T-helper 22 cell (primary cell): ENCODE measurements around the gene DNAH10.
"Not testable (repeated sequence)": the region's sequence is repeated elsewhere in the genome, so short reads cannot be mapped to it uniquely, and the experiment has no call there.

ENCODE experiments used
- DNase-seq: peaks from one replicate; pipeline ENCODE4 v3.0.0-alpha.2; 2020; ENCODE audit warnings: low read depth

Gene DNAH10

GRCh38 chr12:123908884-123909725, 147.0 kb downstream of the DNAH10 start:
- DNase-seq: no peak

GRCh38 chr12:123910057-123910456, 148.0 kb downstream of the DNAH10 start:
- no peak for DNase-seq

GRCh38 chr12:123910761-123911193, 148.7 kb downstream of the DNAH10 start:
- no peak for DNase-seq

GRCh38 chr12:123911672-123912409, 149.7 kb downstream of the DNAH10 start:
- not testable (repeated sequence) for DNase-seq

- DNase-seq: no peak
Observed at GRCh38 chr12:123912415-123913380, 150.6 kb downstream of the DNAH10 start.

GRCh38 chr12:123914726-123915333, 152.7 kb downstream of the DNAH10 start:
- no peak for DNase-seq

GRCh38 chr12:123916729-123917128, 154.6 kb downstream of the DNAH10 start:
- DNase-seq: no peak

GRCh38 chr12:123917337-123917850, 155.3 kb downstream of the DNAH10 start:
- DNase-seq: no peak

GRCh38 chr12:123919980-123920360, 157.9 kb downstream of the DNAH10 start:
- no peak for DNase-seq

GRCh38 chr12:123923038-123923437, 160.9 kb downstream of the DNAH10 start:
- no peak for DNase-seq

GRCh38 chr12:123923927-123924326, 161.8 kb downstream of the DNAH10 start:
- DNase-seq: no peak

GRCh38 chr12:123924539-123924938, 162.4 kb downstream of the DNAH10 start:
- no peak for DNase-seq

- no peak for DNase-seq
Observed at GRCh38 chr12:123928274-123928865, 166.3 kb downstream of the DNAH10 start.

GRCh38 chr12:123928897-123929296, 166.8 kb downstream of the DNAH10 start:
- no peak for DNase-seq

GRCh38 chr12:123929946-123930583, 168.0 kb downstream of the DNAH10 start:
- DNase-seq: no peak

- peak; percentile 14 for DNase-seq
Observed at GRCh38 chr12:123931686-123932321, 169.7 kb downstream of the DNAH10 start.

- no peak for DNase-seq
Observed at GRCh38 chr12:123933214-123933613, 171.1 kb downstream of the DNAH10 start.

- no peak for DNase-seq
Observed at GRCh38 chr12:123934016-123934620, 172.0 kb downstream of the DNAH10 start.

GRCh38 chr12:123934829-123935228, 172.7 kb downstream of the DNAH10 start:
- DNase-seq: no peak

GRCh38 chr12:123935956-123936355, 173.9 kb downstream of the DNAH10 start:
- no peak for DNase-seq
